H1 (cell line): ENCODE results near the gene HMGN3. TPM values are rescaled to one million over a fixed set of nuclear protein-coding genes. Genes with fewer than 3 reads are reported as not detected.

Source experiments
- CTCF ChIA-PET: fragments of 300-600 bp; sonication (Branson Sonifier 250); formaldehyde crosslinking; loops from one replicate; lab custom pipeline; 2021; ENCODE audit not compliant: partially characterized antibody; lab: Charles Lee
- POLR2A ChIA-PET: fragments of 300-600 bp; sonication (Branson Sonifier 250); formaldehyde crosslinking; loops from one replicate; lab custom pipeline; 2021; ENCODE audit warnings: inconsistent platforms; ENCODE audit not compliant: partially characterized antibody; lab: Charles Lee
- DNase-seq, 2 experiments: peaks; one replicate each; pipeline versions ENCODE4 v3.0.0 to v3.0.0-alpha.2; 2010 to 2022; ENCODE audit warnings: low spot score in 2 of 2, low read depth in 1 of 2, mixed read lengths in 1 of 2
- FAIRE-seq: peaks from 2 replicates; lab custom pipeline; 2011; peaks lifted over from hg19 to GRCh38; lab: Jason Lieb, UNC
- H2AFZ ChIP-seq: 2 replicates; pipeline ENCODE4 v1.8.1; 2012; ENCODE audit warnings: low read length, inconsistent platforms
- H2AK5ac ChIP-seq: 2 replicates; pipeline ENCODE4 v1.6.1; 2013; ENCODE audit warnings: low read depth, low read length
- H2BK120ac ChIP-seq: replicated peaks from 2 replicates; pipeline ENCODE3; 2013; ENCODE audit warnings: low read depth, low read length, inconsistent platforms
- H2BK12ac ChIP-seq: 2 replicates; pipeline ENCODE4 v1.6.1; 2013; ENCODE audit warnings: low read depth, low read length
- H2BK15ac ChIP-seq: 2 replicates; pipeline ENCODE4 v1.6.1; 2013; ENCODE audit warnings: low read length
- H2BK20ac ChIP-seq: 2 replicates; pipeline ENCODE4 v1.6.1; 2013; ENCODE audit warnings: low read length
- H2BK5ac ChIP-seq: 2 replicates; pipeline ENCODE4 v1.6.1; 2013; ENCODE audit warnings: low read depth, low read length
- H3K14ac ChIP-seq: 2 replicates; pipeline ENCODE4 v1.6.1; 2013; ENCODE audit warnings: inconsistent platforms; ENCODE audit not compliant: insufficient read length
- H3K18ac ChIP-seq: 2 replicates; pipeline ENCODE4 v1.6.1; 2013; ENCODE audit warnings: low read length; ENCODE audit errors: extremely low read depth
- H3K23ac ChIP-seq: 2 replicates; pipeline ENCODE4 v1.6.1; 2013; ENCODE audit warnings: inconsistent platforms; ENCODE audit not compliant: insufficient read length
- H3K23me2 ChIP-seq: 2 replicates; pipeline ENCODE4 v1.6.1; 2013; ENCODE audit warnings: low read depth, low read length
- H3K27ac ChIP-seq: 2 replicates; pipeline ENCODE4 v1.6.1; 2011; ENCODE audit warnings: low read depth, low read length, inconsistent platforms
- H3K27me3 ChIP-seq, 4 experiments: replicated peaks in 1 of 4; 1 replicate in 1 of 4; 2 replicates in 3 of 4; pipeline versions ENCODE4 v1.6.1 to v1.8.1; 2011 to 2013; ENCODE audit warnings: low read length in 3 of 4, mild to moderate bottlenecking in 3 of 4, inconsistent platforms in 2 of 4, mixed read lengths in 2 of 4, moderate library complexity in 1 of 4; ENCODE audit not compliant: control insufficient read depth in 3 of 4, insufficient read depth in 3 of 4; ENCODE audit errors: extremely low read depth in 1 of 4
- H3K36me3 ChIP-seq, 4 experiments: 2 replicates each; pipeline versions ENCODE4 v1.6.1 to v1.8.1; 2011 to 2013; ENCODE audit warnings: mild to moderate bottlenecking in 4 of 4, low read length in 3 of 4, moderate library complexity in 2 of 4, control low read depth in 1 of 4, inconsistent platforms in 1 of 4; ENCODE audit not compliant: insufficient read depth in 4 of 4, control insufficient read depth in 2 of 4
- H3K4ac ChIP-seq: replicated peaks from 2 replicates; pipeline ENCODE3; 2013; ENCODE audit warnings: low read length, low read depth, mixed read lengths, inconsistent platforms; ENCODE audit not compliant: insufficient read length
- H3K4me1 ChIP-seq, 4 experiments: replicated peaks in 1 of 4; 1 replicate in 1 of 4; 2 replicates in 3 of 4; pipeline versions ENCODE4 v1.6.1 to v1.8.1; 2011 to 2013; ENCODE audit warnings: low read length in 3 of 4, inconsistent platforms in 2 of 4, mixed read lengths in 1 of 4; ENCODE audit not compliant: insufficient read depth in 4 of 4, control insufficient read depth in 3 of 4
- H3K4me2 ChIP-seq, 2 experiments: 2 replicates each; pipeline versions ENCODE4 v1.6.1 to v1.8.1; 2011 to 2013; ENCODE audit warnings: low read depth in 2 of 2, low read length in 2 of 2, control low read depth in 1 of 2, inconsistent platforms in 1 of 2, mild to moderate bottlenecking in 1 of 2; ENCODE audit not compliant: insufficient read depth in 1 of 2
- H3K4me3 ChIP-seq, 4 experiments: fragments of 200-600, 300-600 bp in 1 of 4; sonication (generic), shearing (Covaris generic), sonication (Bioruptor Twin) in 1 of 4; 2 replicates each; pipeline versions ENCODE4 v1.5.1 to v1.8.1; 2011 to 2016; ENCODE audit warnings: low read length in 4 of 4, low read depth in 3 of 4, control low read depth in 2 of 4, inconsistent platforms in 2 of 4, mild to moderate bottlenecking in 2 of 4, mixed read lengths in 1 of 4, moderate library complexity in 1 of 4; ENCODE audit not compliant: insufficient read depth in 2 of 4; ENCODE audit errors: extremely low read depth in 1 of 4
- H3K56ac ChIP-seq: replicated peaks from 2 replicates; pipeline ENCODE3; 2013; ENCODE audit warnings: low read depth, mild to moderate bottlenecking, mixed read lengths, low read length, inconsistent platforms; ENCODE audit not compliant: insufficient read length
- H3K79me1 ChIP-seq: 2 replicates; pipeline ENCODE4 v1.6.1; 2013; ENCODE audit warnings: low read depth, low read length, control low read depth
- H3K79me2 ChIP-seq, 2 experiments: 2 replicates each; pipeline versions ENCODE4 v1.6.1 to v1.8.1; 2012 to 2013; ENCODE audit warnings: low read length in 2 of 2, mild to moderate bottlenecking in 2 of 2, inconsistent platforms in 1 of 2; ENCODE audit not compliant: insufficient read depth in 2 of 2, control insufficient read depth in 1 of 2
- H3K9ac ChIP-seq, 4 experiments: replicated peaks in 1 of 4; 1 replicate in 1 of 4; 2 replicates in 3 of 4; pipeline versions ENCODE4 v1.6.1 to v1.8.1; 2011 to 2013; ENCODE audit warnings: low read depth in 3 of 4, low read length in 3 of 4, control low read depth in 2 of 4, mild to moderate bottlenecking in 2 of 4, moderate library complexity in 2 of 4, inconsistent platforms in 1 of 4; ENCODE audit errors: extremely low read depth in 1 of 4
- H3K9me3 ChIP-seq, 2 experiments: 2 replicates each; pipeline versions ENCODE4 v1.6.1 to v1.8.1; 2012 to 2013; ENCODE audit warnings: mild to moderate bottlenecking in 2 of 2, moderate library complexity in 2 of 2, control low read depth in 1 of 2, inconsistent platforms in 1 of 2, low read depth in 1 of 2, low read length in 1 of 2, mixed read lengths in 1 of 2; ENCODE audit not compliant: insufficient read depth in 2 of 2
- H4K20me1 ChIP-seq, 2 experiments: replicated peaks in 1 of 2; 2 replicates each; pipeline versions ENCODE3 to v1.8.1; 2011 to 2013; ENCODE audit warnings: inconsistent platforms in 2 of 2, low read length in 2 of 2, mild to moderate bottlenecking in 1 of 2; ENCODE audit not compliant: insufficient read depth in 2 of 2, control insufficient read depth in 1 of 2
- H4K5ac ChIP-seq: 2 replicates; pipeline ENCODE4 v1.6.1; 2013; ENCODE audit warnings: low read length, low read depth, mixed read lengths, inconsistent platforms; ENCODE audit not compliant: insufficient read length
- H4K8ac ChIP-seq: 2 replicates; pipeline ENCODE4 v1.8.0; 2013; ENCODE audit warnings: mild to moderate bottlenecking, moderate library complexity, low read length, inconsistent platforms; ENCODE audit not compliant: insufficient read depth; ENCODE audit errors: extremely low read depth
- H4K91ac ChIP-seq: replicated peaks from 2 replicates; pipeline ENCODE3; 2013; ENCODE audit warnings: low read length, mixed read lengths, inconsistent platforms; ENCODE audit not compliant: insufficient read length
- BCL11A ChIP-seq, 2 experiments: IDR thresholded peaks; one replicate each; pipeline ENCODE4 v1.6.1; 2011; ENCODE audit warnings: low read depth in 2 of 2, low read length in 2 of 2, mild to moderate bottlenecking in 2 of 2
- HDAC6 ChIP-seq: IDR thresholded peaks from one replicate; pipeline ENCODE4 v1.7.1; 2012; ENCODE audit warnings: low read depth, mild to moderate bottlenecking, inconsistent platforms, low read length, moderate library complexity
- MAX ChIP-seq: IDR thresholded peaks from 2 replicates; pipeline ENCODE4 v1.6.1; 2012; ENCODE audit warnings: inconsistent platforms
- SIX5 ChIP-seq: IDR thresholded peaks from 2 replicates; pipeline ENCODE4 v1.6.1; 2011; ENCODE audit warnings: mild to moderate bottlenecking, low read depth, low read length
- SP1 ChIP-seq: IDR thresholded peaks from 2 replicates; pipeline ENCODE4 v1.6.1; 2011; ENCODE audit warnings: low read depth, low read length
- TBP ChIP-seq: IDR thresholded peaks from 2 replicates; pipeline ENCODE4 v1.6.1; 2011; ENCODE audit warnings: low read depth, low read length, improper control_type of control experiment
- TEAD4 ChIP-seq: IDR thresholded peaks from 2 replicates; pipeline ENCODE4 v1.6.1; 2012; ENCODE audit warnings: low read depth, low read length, inconsistent platforms, mixed read lengths
- USF2 ChIP-seq: IDR thresholded peaks from 2 replicates; pipeline ENCODE4 v1.6.1; 2011; ENCODE audit warnings: low read length, improper control_type of control experiment
- ZNF274 ChIP-seq: IDR thresholded peaks from 2 replicates; pipeline ENCODE4 v1.7.0; 2012; ENCODE audit warnings: low read length, borderline replicate concordance; ENCODE audit errors: extremely low read depth
- polyA plus RNA-seq, 7 experiments: library from polyadenylated mRNA; depleted of rRNA in 3 of 7; stranded (reverse) in 5 of 7; unstranded in 2 of 7; fragments of >200 nt in 5 of 7; fragments of 200-250 nt in 2 of 7; gene quantifications; 1 replicate in 5 of 7; 2 replicates in 1 of 7; 4 replicates in 1 of 7; pipeline versions ENCODE4 v1.2.1 to v1.2.3, GENCODE V29; 2011 to 2013; ENCODE audit warnings: missing spikeins in 2 of 7, mixed read lengths in 2 of 7
- total RNA-seq: library from RNA; stranded (reverse); fragmentation: NEBNext Ultra II Directional; extraction: Animal tissue kit (Norgen Biotek cat#: 25700); gene quantifications from 2 replicates; pipeline ENCODE4 v1.2.1, GENCODE V29; 2021

The HMGN3 gene
- total and polyA plus RNA-seq, 2 of the 8 experiments (the other 6 are each of a cell fraction or from before 2014, with no cell fraction given), result 84.4 to 167 TPM

- H3K4me1 ChIP-seq, result no peaks in the 10 kb centered on the region
- H3K56ac ChIP-seq, result no peak overlapping the region
- FAIRE-seq (no peak), DNase-seq (no peak)
- H4K5ac ChIP-seq, result no peak overlapping the region
- no peak overlapping the region for H3K27ac ChIP-seq
- H3K27me3 ChIP-seq, result no peaks in the 10 kb centered on the region
- POLR2A ChIA-PET, result interaction anchor here (1.3 kb wide), 1 partner anchor 21 kb away, joined by 4 read pairs; no protein-coding TSS in a partner anchor
- H3K14ac ChIP-seq, result no peak overlapping the region
- no peak overlapping the region for H2BK15ac ChIP-seq
- H3K4ac ChIP-seq, result no peak overlapping the region
- H2BK20ac ChIP-seq, result no peak overlapping the region
- no peak overlapping the region for H4K8ac ChIP-seq
- H3K9me3 ChIP-seq, result no peaks in the 10 kb centered on the region; a peak in 1 of 4 replicates
- H3K36me3 ChIP-seq, result no peaks in the 10 kb centered on the region
- H3K79me2 ChIP-seq, result no peaks in the 10 kb centered on the region
- H3K9ac ChIP-seq, result no peak overlapping the region
- H2AK5ac ChIP-seq, result no peak overlapping the region
- no peak overlapping the region for H2BK5ac ChIP-seq
- H3K4me2 ChIP-seq, result no peak overlapping the region
- H4K91ac ChIP-seq, result no peak overlapping the region
- no peaks in the 10 kb centered on the region for H3K79me1 ChIP-seq
- TF ChIP-seq TEAD4 (no peak), USF2 (no peak), SIX5 (no peak), BCL11A (IDR thresholded peaks at IDR 0.05; ENCODE audit: low read depth in 2 of 2, low read length in 2 of 2) (no peak), TBP (no peak), SP1 (no peak), HDAC6 (no peak), MAX (no peak), ZNF274 (no peak)
- H3K23ac ChIP-seq, result no peak overlapping the region
- no peak overlapping the region for H2BK120ac ChIP-seq
- CTCF ChIA-PET, result interaction anchor here (1.0 kb wide), 1 partner anchor 10 kb away, joined by 3 read pairs; no protein-coding TSS in a partner anchor
- H2BK12ac ChIP-seq, result no peak overlapping the region
- H3K23me2 ChIP-seq, result no peaks in the 10 kb centered on the region
- H3K4me3 ChIP-seq, result no peak overlapping the region
- H2AFZ ChIP-seq, result 0 out of 2 replicates have a peak overlapping the region, but pooled peaks have one; percentile 26
- H3K18ac ChIP-seq, result no peak overlapping the region
- H4K20me1 ChIP-seq, result no peaks in the 10 kb centered on the region
Measured at GRCh38 chr6:79173378-79173777, 61.1 kb downstream of the HMGN3 start.
